HG03135 (cell line): ENCODE data around the gene IFNA4.
"Not testable (repeated sequence)": the region's sequence is repeated elsewhere in the genome, so short reads cannot be mapped to it uniquely, and the experiment has no call there.

Experiments
- ATAC-seq: cut with Tn5 transposase; IDR thresholded peaks from one replicate; pipeline ENCODE4 v1.9.1; 2021; ENCODE audit warnings: mild to moderate bottlenecking, moderate library complexity; ENCODE audit not compliant: unreplicated experiment

IFNA4 gene

DNA sequence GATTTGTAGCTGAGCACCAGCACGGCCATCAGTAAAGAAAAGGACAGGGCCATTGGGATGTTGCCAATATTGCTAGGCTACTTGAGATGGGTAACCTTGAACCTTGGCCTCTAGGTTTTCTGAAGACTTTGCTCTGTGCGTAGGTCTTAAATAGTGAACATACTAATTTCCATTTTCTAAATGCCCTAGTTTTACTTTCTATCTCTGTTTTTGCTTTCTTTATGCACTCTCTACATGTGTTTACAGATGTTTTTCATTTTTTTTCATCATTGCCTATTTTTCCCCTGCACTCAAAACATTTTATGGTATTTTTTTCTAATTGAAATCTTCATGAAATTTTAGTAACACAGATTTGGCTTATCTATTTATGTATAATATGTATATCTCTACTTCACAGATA, 20.8 kb downstream of the IFNA4 start, which contains the start of gene IFNA21:
IFNA21 (minus strand) TSS at position 101 of the 400 bp plus-strand sequence; CDS start at position 53, 48 bp downstream.
- not testable (repeated sequence) for ATAC-seq

DNA sequence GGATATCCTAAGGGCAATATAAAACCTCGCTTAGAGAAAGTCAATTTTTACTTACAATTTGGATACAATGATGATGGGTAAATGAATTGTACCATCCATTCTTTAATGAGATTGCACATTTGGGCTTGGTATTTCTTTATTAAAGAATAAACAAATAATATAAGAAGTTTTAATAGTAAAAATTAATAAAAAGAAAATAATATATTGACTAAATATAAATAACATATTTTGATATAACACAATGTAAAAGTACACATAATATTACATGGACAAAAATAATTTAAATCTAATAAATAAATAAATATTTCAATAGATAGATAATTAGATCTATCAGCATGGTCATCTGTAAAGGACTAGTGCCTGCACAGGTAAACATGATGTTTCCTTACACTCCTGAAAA, 21.9 kb downstream of the IFNA4 start:
- no peak for ATAC-seq

DNA sequence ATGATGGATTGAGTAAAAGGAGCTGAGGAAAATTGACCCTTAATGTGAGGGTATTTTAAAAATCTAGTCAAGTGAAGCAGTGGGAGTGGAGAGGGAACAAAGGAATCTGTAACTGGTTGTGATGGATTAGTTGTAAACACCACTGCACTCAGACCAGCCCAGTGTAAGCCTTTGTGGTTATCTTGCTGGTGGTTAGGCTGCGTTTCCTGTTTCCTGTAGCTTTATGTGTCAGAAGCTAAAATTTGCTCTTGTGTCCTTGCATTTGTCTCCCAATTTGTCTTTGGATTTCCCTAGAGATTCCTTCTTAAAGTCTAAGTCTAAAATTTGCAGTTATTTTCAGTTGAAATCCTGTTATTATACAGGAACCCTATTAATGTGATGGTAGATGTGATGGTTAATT, 27.2 kb downstream of the IFNA4 start:
- peak; percentile 82 for ATAC-seq

DNA sequence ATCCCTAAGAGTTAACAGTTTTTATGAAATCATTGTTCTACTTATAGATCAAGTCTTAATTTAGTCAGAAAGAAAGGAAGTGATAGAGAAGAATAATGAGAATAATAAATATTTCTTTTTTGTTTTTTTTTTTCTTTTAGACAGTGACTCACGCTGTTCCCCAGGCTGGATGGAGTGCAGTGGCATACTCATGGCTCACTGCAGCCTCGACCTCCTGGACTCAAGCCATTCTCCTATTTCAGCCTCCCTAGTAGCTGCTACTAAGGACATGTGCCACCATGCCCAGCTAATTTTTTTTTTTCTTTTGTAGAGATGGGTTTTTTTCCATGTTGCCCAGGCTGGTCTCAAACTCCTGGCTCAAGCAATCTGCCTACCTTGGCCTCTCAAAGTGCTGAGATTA, 31.9 kb downstream of the IFNA4 start:
- ATAC-seq = no peak

DNA sequence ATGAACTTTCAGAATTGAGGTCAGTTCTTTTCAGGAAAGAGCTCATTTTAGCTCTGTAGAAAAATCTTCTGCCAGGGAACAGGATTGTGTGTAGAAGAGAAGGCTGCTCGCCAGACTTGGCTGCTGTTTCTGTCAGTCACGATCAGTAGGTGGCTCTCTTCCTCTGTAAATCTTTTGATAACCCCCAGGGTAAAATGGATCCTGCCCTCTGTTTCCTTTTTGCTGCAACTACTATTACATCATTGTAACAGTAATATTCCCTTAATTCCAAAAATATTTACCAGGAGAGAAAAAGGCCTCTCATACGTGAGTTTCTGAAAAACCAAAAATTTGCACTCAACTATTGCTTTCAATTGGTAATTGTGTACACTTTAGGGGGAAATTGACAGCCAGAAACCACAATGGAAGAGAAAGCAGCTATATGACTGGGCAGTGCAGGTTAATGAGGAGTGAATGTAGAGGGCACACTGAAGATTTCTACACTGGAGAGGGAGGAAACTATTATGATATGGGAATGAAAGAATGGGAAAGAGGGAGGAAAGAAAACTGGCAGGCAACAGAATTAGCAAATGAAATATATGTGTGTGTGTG, 33.3 kb downstream of the IFNA4 start:
- peak; percentile 70 for ATAC-seq

DNA sequence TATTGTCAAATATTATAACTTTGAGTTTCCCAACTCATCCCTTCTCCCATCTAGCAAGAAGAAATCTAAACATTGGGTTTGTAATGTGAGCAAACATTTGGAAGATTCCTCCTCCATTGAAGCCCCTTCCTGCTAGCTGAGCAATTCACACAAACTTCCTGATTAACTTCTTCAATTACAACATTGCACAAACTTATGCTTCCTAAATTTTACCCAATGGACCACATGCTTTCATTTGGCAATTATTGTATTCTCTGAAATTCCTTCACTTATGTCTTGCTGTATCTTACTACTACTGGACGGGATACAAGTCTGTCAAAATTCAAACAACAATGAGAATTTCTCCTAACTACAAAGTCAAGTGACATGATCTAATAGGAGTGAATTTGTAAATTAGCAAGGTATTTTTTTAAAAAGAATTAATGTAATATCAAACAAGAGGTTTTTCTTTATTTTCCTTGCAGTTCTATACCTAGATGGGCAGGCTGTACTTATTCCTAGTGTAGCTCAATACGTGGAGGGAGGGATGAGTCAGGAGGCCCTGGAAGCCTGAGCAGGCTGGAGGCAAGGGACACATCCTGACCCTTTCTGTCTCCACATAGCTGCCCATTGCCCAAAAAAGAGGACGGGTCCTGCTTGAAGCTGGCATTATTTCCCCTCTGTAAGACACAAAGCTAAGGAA, 33.9 kb downstream of the IFNA4 start:
- peak; percentile 33 for ATAC-seq

DNA sequence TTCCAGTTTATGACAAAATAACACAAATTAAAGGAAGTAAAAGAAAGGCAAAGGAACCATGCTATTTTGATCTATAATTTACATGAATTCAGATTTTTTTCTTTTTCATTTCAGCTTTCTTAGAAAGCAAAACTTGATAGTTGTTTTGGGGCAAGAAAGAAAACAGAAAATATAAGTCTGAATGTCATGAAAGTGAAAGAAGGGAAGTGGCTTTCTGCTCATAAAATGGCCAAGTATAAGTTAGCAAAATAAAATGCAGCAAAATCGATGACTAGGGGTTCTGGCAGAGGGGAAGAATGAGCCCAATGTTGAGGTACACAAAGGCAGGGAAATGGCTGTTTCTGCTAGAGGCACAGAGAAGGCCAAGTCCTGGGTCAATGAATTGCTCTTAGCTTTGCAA, 42.8 kb downstream of the IFNA4 start:
- ATAC-seq = peak; percentile 60

DNA sequence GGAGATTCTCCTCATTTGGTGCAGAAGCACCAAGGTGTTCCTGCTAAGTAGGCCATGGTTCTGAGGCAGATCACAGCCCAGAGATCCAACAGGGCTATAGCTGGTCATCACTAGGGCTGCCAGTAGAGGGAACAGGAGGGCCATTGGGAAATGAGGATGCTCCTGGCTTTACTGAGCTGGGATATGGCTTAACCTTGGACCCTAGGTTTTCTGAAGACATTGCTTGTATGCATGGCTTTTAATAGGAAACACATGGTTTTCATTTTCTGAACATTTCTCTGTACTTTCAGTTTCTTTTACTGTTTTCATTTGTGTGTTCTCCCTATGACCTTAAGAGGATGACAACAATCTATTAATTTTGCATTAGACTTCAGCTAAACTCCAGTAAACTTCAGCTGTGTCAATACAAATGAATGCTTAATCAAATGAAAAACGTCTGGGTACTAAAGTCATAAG, 45.9 kb downstream of the IFNA4 start, which contains the start of gene IFNW1:
IFNW1 (minus strand) TSS at position 406 of the 456 bp plus-strand sequence; CDS start at position 144, 262 bp downstream.
- no peak for ATAC-seq

DNA sequence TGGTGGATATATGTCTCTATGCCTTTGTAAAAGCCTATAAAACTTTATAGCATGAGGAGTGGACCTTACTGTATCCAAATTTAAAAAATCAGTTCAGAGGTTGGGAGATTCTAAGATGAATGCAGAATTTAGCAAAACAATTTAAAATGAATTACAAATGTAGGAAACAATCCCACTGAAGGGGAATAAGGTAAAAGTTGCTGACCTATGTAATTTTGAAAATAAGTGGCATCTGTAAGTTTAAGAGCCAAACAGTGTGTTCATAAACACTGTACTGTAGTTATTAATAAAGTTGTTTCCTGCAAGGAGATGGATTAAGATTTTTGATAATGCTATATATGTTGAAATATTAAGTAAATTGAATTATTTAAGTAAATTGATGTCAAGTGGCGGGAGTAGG, 50.4 kb downstream of the IFNA4 start:
- ATAC-seq = no peak
